ENCODE data around the gene GP5.
A peak's percentile ranks its signal among the peaks of the same experiment; 100 is the strongest.

Gene GP5

GRCh38 chr3:194399166-194399565, at the start of gene GP5:
Gene GP5, minus strand, starts transcription at chr3:194399266. Its CDS starts 984 bp downstream, at chr3:194398282.
- no peak for DNase-seq (ENCODE audit: low spot score)

- DNase-seq (ENCODE audit: low spot score): no peak
These were observed 48.6 kb upstream of the GP5 start for GRCh38 chr3:194447657-194448056.

GRCh38 chr3:194447161-194447560, 48.1 kb upstream of the GP5 start:
- DNase-seq (ENCODE audit: low spot score): no peak

GRCh38 chr3:194446754-194447153, 47.7 kb upstream of the GP5 start:
- DNase-seq (ENCODE audit: low spot score): no peak

GRCh38 chr3:194446172-194446571, 47.1 kb upstream of the GP5 start:
- no peak for DNase-seq (ENCODE audit: low spot score)

- no peak for DNase-seq (ENCODE audit: low spot score)
These were observed 44.8 kb upstream of the GP5 start for GRCh38 chr3:194443901-194444300.

- DNase-seq (ENCODE audit: low spot score): no peak
These were observed 41.7 kb upstream of the GP5 start for GRCh38 chr3:194440756-194441155.

GRCh38 chr3:194439881-194440550, 41.0 kb upstream of the GP5 start:
- no peak for DNase-seq (ENCODE audit: low spot score)

- DNase-seq (ENCODE audit: low spot score): no peak
These were observed 35.4 kb upstream of the GP5 start for GRCh38 chr3:194434503-194434902.

GRCh38 chr3:194431554-194431953, 32.5 kb upstream of the GP5 start:
- no peak for DNase-seq (ENCODE audit: low spot score)

GRCh38 chr3:194425399-194425798, 26.3 kb upstream of the GP5 start:
- no peak for DNase-seq (ENCODE audit: low spot score)

- no peak for DNase-seq (ENCODE audit: low spot score)
These were observed 25.9 kb upstream of the GP5 start for GRCh38 chr3:194424953-194425352.

- DNase-seq (ENCODE audit: low spot score): no peak
These were observed 25.3 kb upstream of the GP5 start for GRCh38 chr3:194424373-194424772.

- DNase-seq (ENCODE audit: low spot score): no peak
These were observed 24.3 kb upstream of the GP5 start for GRCh38 chr3:194423317-194423716.

- DNase-seq (ENCODE audit: low spot score): peak; percentile 68
These were observed 23.1 kb upstream of the GP5 start for GRCh38 chr3:194422188-194422587.

GRCh38 chr3:194418671-194419070, 19.6 kb upstream of the GP5 start:
- DNase-seq (ENCODE audit: low spot score): no peak

GRCh38 chr3:194407423-194407822, 8.4 kb upstream of the GP5 start:
- no peak for DNase-seq (ENCODE audit: low spot score)

GRCh38 chr3:194405766-194406165, 6.7 kb upstream of the GP5 start:
- no peak for DNase-seq (ENCODE audit: low spot score)

- DNase-seq (ENCODE audit: low spot score): no peak
These were observed 5.5 kb upstream of the GP5 start for GRCh38 chr3:194404365-194405140.

- DNase-seq (ENCODE audit: low spot score): no peak
These were observed 2.8 kb upstream of the GP5 start for GRCh38 chr3:194401868-194402329.

GRCh38 chr3:194401346-194401745, 2.3 kb upstream of the GP5 start:
- DNase-seq (ENCODE audit: low spot score): no peak

GRCh38 chr3:194399874-194400411, 877 bp upstream of the GP5 start:
- no peak for DNase-seq (ENCODE audit: low spot score)

- DNase-seq (ENCODE audit: low spot score): no peak
These were observed 1.2 kb downstream of the GP5 start for GRCh38 chr3:194397757-194398312.

Measured in AG08396 (cell line).